ENCODE results near the gene TCAIM. TPM values are rescaled to one million over a fixed set of nuclear protein-coding genes. Genes with fewer than 3 reads are reported as not detected.

The TCAIM gene
- polyA plus RNA-seq, 1 donor from 2014 or later = 38.1 TPM

DNA sequence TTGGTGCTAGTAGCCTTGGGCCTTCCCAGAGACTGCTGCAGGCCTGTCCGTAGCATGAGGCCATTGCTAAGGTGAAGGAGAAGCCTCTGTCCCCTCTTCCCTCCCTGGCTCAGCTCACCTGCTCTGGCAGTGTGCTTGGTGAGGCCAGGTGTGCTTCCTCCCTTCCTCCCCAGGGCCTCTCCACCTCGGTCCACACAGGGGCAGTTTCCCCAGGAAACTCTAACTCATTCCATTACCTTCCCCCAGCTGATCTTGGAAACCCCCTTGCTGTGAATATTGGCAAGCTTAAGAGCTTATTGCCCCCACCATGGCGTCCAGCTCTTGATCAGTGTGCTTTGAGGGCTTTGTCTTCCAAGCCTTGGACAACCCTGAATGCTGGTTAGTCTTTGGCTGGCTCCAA is 86.2 kb downstream of the TCAIM start:
- H3F3A ChIP-seq (ENCODE audit: insufficient read depth, low read length, poor library complexity, severe bottlenecking) = no peaks in the 10 kb centered on the region
- no peaks in the 10 kb centered on the region for H3K27me3 ChIP-seq (ENCODE audit: insufficient read depth, low read depth, low read length)
- no peak overlapping the region for H3K9ac ChIP-seq (ENCODE audit: low read length)
- no peak overlapping the region for H3K4me2 ChIP-seq (ENCODE audit: low read length)
- H3K9me3 ChIP-seq (ENCODE audit: low read length) = no peaks in the 10 kb centered on the region
- no peak for TF ChIP-seq EP300 (conservative IDR thresholded peaks at IDR 0.05; ENCODE audit: poor library complexity, severe bottlenecking)
- TF ChIP-seq MXI1 (conservative IDR thresholded peaks at IDR 0.05; ENCODE audit: poor library complexity, severe bottlenecking) = no peak
- TF ChIP-seq SMC3 (conservative IDR thresholded peaks at IDR 0.05; ENCODE audit: poor library complexity) = no peak
- TF ChIP-seq EZH2 (IDR thresholded peaks at IDR 0.05; ENCODE audit: borderline replicate concordance, insufficient read depth, low read length, poor library complexity, severe bottlenecking) = no peak
- TF ChIP-seq TAF1 (IDR thresholded peaks at IDR 0.05; ENCODE audit: low read depth) = no peak
- TF ChIP-seq RAD21 (conservative IDR thresholded peaks at IDR 0.05) = no peak
- TF ChIP-seq, protein P1, sequence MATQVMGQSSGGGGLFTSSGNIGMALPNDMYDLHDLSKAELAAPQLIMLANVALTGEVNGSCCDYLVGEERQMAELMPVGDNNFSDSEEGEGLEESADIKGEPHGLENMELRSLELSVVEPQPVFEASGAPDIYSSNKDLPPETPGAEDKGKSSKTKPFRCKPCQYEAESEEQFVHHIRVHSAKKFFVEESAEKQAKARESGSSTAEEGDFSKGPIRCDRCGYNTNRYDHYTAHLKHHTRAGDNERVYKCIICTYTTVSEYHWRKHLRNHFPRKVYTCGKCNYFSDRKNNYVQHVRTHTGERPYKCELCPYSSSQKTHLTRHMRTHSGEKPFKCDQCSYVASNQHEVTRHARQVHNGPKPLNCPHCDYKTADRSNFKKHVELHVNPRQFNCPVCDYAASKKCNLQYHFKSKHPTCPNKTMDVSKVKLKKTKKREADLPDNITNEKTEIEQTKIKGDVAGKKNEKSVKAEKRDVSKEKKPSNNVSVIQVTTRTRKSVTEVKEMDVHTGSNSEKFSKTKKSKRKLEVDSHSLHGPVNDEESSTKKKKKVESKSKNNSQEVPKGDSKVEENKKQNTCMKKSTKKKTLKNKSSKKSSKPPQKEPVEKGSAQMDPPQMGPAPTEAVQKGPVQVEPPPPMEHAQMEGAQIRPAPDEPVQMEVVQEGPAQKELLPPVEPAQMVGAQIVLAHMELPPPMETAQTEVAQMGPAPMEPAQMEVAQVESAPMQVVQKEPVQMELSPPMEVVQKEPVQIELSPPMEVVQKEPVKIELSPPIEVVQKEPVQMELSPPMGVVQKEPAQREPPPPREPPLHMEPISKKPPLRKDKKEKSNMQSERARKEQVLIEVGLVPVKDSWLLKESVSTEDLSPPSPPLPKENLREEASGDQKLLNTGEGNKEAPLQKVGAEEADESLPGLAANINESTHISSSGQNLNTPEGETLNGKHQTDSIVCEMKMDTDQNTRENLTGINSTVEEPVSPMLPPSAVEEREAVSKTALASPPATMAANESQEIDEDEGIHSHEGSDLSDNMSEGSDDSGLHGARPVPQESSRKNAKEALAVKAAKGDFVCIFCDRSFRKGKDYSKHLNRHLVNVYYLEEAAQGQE (IDR thresholded peaks at IDR 0.05; ENCODE audit: borderline replicate concordance) = no peak
- TF ChIP-seq, protein P2, sequence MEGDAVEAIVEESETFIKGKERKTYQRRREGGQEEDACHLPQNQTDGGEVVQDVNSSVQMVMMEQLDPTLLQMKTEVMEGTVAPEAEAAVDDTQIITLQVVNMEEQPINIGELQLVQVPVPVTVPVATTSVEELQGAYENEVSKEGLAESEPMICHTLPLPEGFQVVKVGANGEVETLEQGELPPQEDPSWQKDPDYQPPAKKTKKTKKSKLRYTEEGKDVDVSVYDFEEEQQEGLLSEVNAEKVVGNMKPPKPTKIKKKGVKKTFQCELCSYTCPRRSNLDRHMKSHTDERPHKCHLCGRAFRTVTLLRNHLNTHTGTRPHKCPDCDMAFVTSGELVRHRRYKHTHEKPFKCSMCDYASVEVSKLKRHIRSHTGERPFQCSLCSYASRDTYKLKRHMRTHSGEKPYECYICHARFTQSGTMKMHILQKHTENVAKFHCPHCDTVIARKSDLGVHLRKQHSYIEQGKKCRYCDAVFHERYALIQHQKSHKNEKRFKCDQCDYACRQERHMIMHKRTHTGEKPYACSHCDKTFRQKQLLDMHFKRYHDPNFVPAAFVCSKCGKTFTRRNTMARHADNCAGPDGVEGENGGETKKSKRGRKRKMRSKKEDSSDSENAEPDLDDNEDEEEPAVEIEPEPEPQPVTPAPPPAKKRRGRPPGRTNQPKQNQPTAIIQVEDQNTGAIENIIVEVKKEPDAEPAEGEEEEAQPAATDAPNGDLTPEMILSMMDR (IDR thresholded peaks at IDR 0.05; ENCODE audit: poor library complexity, severe bottlenecking) = no peak
- no peak for TF ChIP-seq POLR2AphosphoS5 (IDR thresholded peaks at IDR 0.05)
- H3K27ac ChIP-seq (ENCODE audit: low read length) = no peak overlapping the region
- H4K20me1 ChIP-seq (ENCODE audit: insufficient read depth) = no peaks in the 10 kb centered on the region
- no peaks in the 10 kb centered on the region for H3K36me3 ChIP-seq (ENCODE audit: insufficient read depth, low read length)
- no peak overlapping the region for H3K4me3 ChIP-seq (ENCODE audit: low read length)
- no peaks in the 10 kb centered on the region for H3K9me2 ChIP-seq (ENCODE audit: insufficient read depth, low read length)
- no peak overlapping the region for H2AFZ ChIP-seq (ENCODE audit: low read depth, low read length)
- no peaks in the 10 kb centered on the region for H3K79me2 ChIP-seq (replicated peaks; ENCODE audit: insufficient read depth, low read length)

DNA sequence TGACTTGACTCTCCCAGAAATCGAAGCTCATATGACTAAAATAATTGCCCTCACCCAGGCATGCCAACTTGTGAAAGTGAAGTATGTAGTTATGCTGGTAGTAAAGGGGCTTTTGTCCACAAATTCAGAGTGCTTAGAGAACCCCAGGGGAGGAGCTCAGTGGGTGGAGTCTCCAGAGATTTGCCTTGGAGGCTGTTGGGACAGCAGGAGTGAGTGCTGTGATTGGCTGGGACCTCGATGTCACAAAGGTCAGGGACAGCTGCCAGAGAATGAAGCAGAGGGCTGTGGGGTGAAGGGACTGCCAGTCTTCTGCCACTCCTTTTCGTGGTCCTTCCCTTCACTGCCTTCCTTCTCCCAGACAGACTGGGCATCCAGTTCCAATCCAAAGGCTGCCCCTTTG is 89.1 kb downstream of the TCAIM start:
- Histone ChIP-seq H3K4me2 (ENCODE audit: low read length) (no peak overlapping the region), H3K27ac (ENCODE audit: low read length) (no peak overlapping the region), H2AFZ (ENCODE audit: low read depth, low read length) (no peak overlapping the region), H3K36me3 (ENCODE audit: insufficient read depth, low read length) (no peaks in the 10 kb centered on the region), H4K20me1 (ENCODE audit: insufficient read depth) (no peaks in the 10 kb centered on the region), H3F3A (ENCODE audit: insufficient read depth, low read length, poor library complexity, severe bottlenecking) (no peaks in the 10 kb centered on the region), H3K9me2 (ENCODE audit: insufficient read depth, low read length) (no peaks in the 10 kb centered on the region), H3K9me3 (ENCODE audit: low read length) (no peaks in the 10 kb centered on the region), H3K4me3 (ENCODE audit: low read length) (no peak overlapping the region), H3K79me2 (replicated peaks; ENCODE audit: insufficient read depth, low read length) (no peaks in the 10 kb centered on the region), H3K27me3 (ENCODE audit: insufficient read depth, low read depth, low read length) (no peaks in the 10 kb centered on the region), H3K9ac (ENCODE audit: low read length) (no peak overlapping the region)
- TF ChIP-seq, protein P2 (IDR thresholded peaks at IDR 0.05; ENCODE audit: poor library complexity, severe bottlenecking) = no peak
- TF ChIP-seq TAF1 (IDR thresholded peaks at IDR 0.05; ENCODE audit: low read depth) = no peak
- no peak for TF ChIP-seq EZH2 (IDR thresholded peaks at IDR 0.05; ENCODE audit: borderline replicate concordance, insufficient read depth, low read length, poor library complexity, severe bottlenecking)

All from neural cell (in vitro differentiated cells).